Astrocyte of the spinal cord (primary cell): ENCODE data around the gene TENT5C.

Source experiments
- DNase-seq: peaks from one replicate; pipeline ENCODE4 v3.0.0; 2011; ENCODE audit warnings: low read depth, low spot score
- H3K4me3 ChIP-seq: 2 replicates; pipeline ENCODE4 v1.5.1; 2011; ENCODE audit warnings: low read depth, mild to moderate bottlenecking, low read length, moderate library complexity
- CTCF ChIP-seq: IDR thresholded peaks from 2 replicates; pipeline ENCODE4 v1.5.1; 2012; ENCODE audit warnings: low read depth, mild to moderate bottlenecking, low read length, inconsistent platforms
- in situ Hi-C: cut with HindIII; loops from 2 replicates; pipeline ENCODE4 v1.10.0; 2017; ENCODE audit warnings: low sequenced_read_pairs

Gene TENT5C

GRCh38 chr1:117583247-117583646, 22.6 kb upstream of the TENT5C start:
- H3K4me3 ChIP-seq: no peak overlapping the region
- TF ChIP-seq CTCF: no peak
- DNase-seq: no peak
- in situ Hi-C loops: no loop called here

DNA sequence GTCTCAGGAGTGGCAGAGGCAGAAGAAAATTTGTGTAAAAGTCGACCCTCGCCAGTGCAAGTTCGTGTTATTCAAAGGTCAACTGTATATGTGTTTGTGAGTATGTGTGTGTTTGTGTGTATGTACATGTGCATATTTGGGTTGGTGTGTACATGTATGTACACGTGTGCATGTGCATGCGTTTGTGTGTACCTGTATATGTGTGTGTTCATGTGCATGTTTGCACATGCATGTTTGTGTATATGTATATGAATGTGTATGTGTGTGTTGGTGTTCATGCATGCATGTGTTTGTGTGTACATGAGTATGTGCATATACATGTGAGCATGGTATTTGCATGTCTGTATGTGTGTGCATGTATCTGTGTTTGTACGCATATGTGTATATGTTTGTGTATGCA, 21.7 kb upstream of the TENT5C start:
- no peak for TF ChIP-seq CTCF
- in situ Hi-C loops: no loop called here
- no peak for DNase-seq
- H3K4me3 ChIP-seq: no peak overlapping the region

DNA sequence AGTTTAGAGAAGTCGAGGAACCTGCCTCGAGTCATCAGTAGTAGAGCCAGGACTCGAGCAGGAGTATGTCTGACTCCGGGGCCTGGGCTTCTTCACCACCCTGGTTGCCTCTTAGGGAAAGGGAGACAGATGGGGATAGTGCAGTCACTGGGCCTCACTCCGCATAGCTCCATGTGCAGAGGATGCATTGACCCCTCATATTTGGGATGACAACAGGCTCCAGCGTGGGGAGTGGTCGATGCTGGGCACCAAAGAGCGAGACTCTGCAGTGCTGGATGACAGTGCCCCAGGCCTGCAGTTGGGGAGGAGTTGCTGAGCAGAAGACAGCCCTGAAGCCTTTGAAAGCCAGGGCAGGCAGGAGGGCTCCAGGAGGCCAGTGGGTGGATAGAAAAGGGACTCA, 20.8 kb upstream of the TENT5C start:
- TF ChIP-seq CTCF: no peak
- in situ Hi-C loops: no loop called here
- no peak for DNase-seq
- H3K4me3 ChIP-seq: no peak overlapping the region

GRCh38 chr1:117586337-117586736, 19.5 kb upstream of the TENT5C start:
- no peak overlapping the region for H3K4me3 ChIP-seq
- DNase-seq: no peak
- no peak for TF ChIP-seq CTCF
- in situ Hi-C loops: no loop called here

DNA sequence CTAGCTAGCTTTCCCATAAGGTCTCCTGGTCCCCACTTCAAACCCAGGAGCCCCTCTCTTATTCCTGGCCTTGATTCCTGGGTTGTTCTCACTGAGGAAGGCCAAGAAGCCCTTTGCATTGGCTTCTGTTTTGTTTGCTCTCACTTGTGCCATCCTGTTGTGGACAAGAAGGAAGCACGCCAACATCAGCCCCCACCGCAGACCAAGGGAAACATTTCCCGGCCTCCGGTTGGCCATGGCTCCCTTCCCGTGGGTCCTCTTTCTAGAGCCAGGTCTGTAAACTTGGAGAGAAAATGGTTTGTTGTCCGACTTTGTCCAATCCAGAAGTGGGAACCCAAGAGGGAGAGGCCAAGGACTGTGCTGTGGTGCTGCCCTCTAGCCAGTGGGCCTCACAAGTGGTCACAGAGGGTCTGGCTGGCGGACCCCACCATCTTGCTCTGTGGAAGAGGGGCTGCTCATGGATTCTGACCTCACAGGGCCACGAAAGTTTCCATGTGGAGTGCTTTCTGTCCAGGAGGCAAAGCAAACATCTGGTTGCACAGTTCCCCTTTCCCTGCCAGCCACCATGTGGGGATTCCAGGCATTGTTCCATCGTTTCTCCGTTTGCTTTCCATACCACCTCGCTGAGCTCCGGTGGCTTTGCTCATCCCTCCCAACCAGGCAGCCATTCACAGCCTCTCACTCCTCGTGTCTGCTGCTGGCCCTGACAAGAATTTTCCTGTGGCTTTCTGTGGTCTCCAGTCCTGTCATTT, 18.9 kb upstream of the TENT5C start:
- TF ChIP-seq CTCF: no peak
- in situ Hi-C loops: no loop called here
- H3K4me3 ChIP-seq: no peak overlapping the region
- no peak for DNase-seq

DNA sequence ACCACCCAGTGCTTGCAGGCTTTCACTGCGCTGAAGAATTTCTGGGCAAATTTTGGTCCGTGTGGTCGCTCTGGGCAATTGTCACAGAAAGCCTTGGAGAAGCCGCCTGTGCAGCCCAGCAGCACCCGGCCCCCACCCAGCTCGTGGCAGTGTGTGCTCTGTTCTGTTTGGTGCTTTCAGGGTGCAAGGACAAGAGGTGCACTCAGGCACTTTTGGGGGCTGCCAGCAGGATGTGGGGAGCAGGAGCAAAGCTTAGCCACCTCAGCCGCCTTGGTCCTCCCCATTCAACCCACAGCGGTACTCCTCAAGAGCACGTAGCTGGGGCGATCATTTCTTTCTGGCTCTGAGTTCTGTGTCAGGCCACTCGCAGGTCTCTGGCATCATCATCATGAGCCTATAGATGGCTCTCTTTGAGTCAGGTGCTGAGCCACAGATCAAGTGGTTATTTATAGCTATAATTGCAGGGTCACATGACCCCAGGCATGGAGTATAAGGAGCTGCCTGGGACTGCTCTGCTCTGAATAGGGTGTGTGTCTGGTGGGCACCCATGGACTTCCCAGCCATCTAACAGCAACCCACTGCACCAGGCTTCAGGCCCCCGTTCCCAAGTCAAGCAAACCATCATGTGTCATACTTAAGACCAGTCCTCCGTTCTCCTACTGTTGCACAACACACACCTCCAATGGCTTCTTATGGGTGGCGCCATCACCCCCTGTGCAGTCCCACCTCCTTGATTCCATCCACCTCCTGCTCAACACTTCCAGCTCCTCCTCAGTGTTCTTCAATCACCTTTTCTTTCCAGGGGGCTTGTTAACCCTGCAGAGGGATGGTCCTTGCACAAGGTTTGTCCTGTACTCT, 18.1 kb upstream of the TENT5C start:
- in situ Hi-C loops: no loop called here

More for the DNA sequence above, 18.1 kb upstream of the TENT5C start:
- no peak overlapping the region for H3K4me3 ChIP-seq
- no peak for DNase-seq
- TF ChIP-seq CTCF: no peak
